K562 (cell line): ENCODE data around the gene FYB1.

Experiments used
- ASH1L ChIP-seq: fragments of 450-650 bp; IDR thresholded peaks from 2 replicates; pipeline ENCODE4 v1.6.1; 2018; ENCODE audit warnings: borderline replicate concordance, mild to moderate bottlenecking, low read depth; ENCODE audit not compliant: partially characterized antibody
- CBX2 ChIP-seq: fragments of 200-600 bp; sonication (generic); IDR thresholded peaks from one replicate; pipeline ENCODE4 v1.6.1; 2012; ENCODE audit warnings: mild to moderate bottlenecking, low read length, inconsistent platforms; ENCODE audit not compliant: insufficient read depth, poor library complexity, severe bottlenecking
- COPS2 ChIP-seq: fragments of 450-650 bp; conservative IDR thresholded peaks from 2 replicates; pipeline ENCODE4 v1.6.1; 2016; ENCODE audit warnings: mild to moderate bottlenecking, moderate library complexity
- E2F1 ChIP-seq: sonication (generic); formaldehyde crosslinking; IDR thresholded peaks from 2 replicates; pipeline ENCODE4 v1.8.1; 2023; ENCODE audit warnings: mild to moderate bottlenecking, missing genetic modification reagents, moderate library complexity
- EP300 ChIP-seq: IDR thresholded peaks from 2 replicates; pipeline ENCODE4 v1.6.1; 2012; ENCODE audit warnings: low read length, improper control_type of control experiment
- GABPA ChIP-seq: fragments of 200-800 bp; sonication (Bioruptor generic); conservative IDR thresholded peaks from 2 replicates; pipeline ENCODE4 v1.6.1; 2016; ENCODE audit warnings: low read depth, missing genetic modification characterization, missing compliant biosample characterization
- GABPB2 ChIP-seq: fragments of 250-450 bp; sonication (Bioruptor Pico); conservative IDR thresholded peaks from 2 replicates; pipeline ENCODE4 v1.5.1; 2021; ENCODE audit warnings: mild to moderate bottlenecking
- MYC ChIP-seq, 2 experiments: fragments of 250-450 bp in 1 of 2; sonication (Bioruptor Pico) in 1 of 2; IDR thresholded peaks; 2 replicates each; pipeline versions ENCODE4 v1.5.1 to v1.6.1; 2012 to 2021; ENCODE audit warnings: low read depth in 2 of 2, borderline replicate concordance in 1 of 2, improper control_type of control experiment in 1 of 2, low read length in 1 of 2, mild to moderate bottlenecking in 1 of 2, moderate library complexity in 1 of 2
- NFE2 ChIP-seq: IDR thresholded peaks from 2 replicates; pipeline ENCODE4 v1.6.1; 2014; ENCODE audit warnings: antibody characterized with exemption, low read depth
- NR2C2 ChIP-seq, 2 experiments: fragments of 200-800 bp in 1 of 2; sonication (Bioruptor generic) in 1 of 2; sonication (generic) in 1 of 2; formaldehyde crosslinking in 1 of 2; IDR thresholded peaks; 2 replicates each; pipeline versions ENCODE4 v1.6.1 to v1.8.0; 2016 to 2022; ENCODE audit warnings: mild to moderate bottlenecking in 1 of 2, missing compliant biosample characterization in 1 of 2, missing genetic modification characterization in 1 of 2, missing genetic modification reagents in 1 of 2
- POLR2G ChIP-seq: fragments of 200-400 bp; formaldehyde crosslinking; IDR thresholded peaks from 2 replicates; pipeline ENCODE4 v1.6.1; 2017; ENCODE audit warnings: low read depth, mild to moderate bottlenecking, antibody characterized with exemption, low read length, moderate library complexity
- PPARD ChIP-seq: fragments of 250-450 bp; sonication (Bioruptor Pico); IDR thresholded peaks from 2 replicates; pipeline ENCODE4 v1.8.0; 2022; ENCODE audit warnings: inconsistent platforms, mild to moderate bottlenecking, moderate library complexity
- YY1 ChIP-seq, 3 experiments: IDR thresholded peaks; 2 replicates each; pipeline ENCODE4 v1.6.1; 2011; ENCODE audit warnings: low read length in 2 of 3, mild to moderate bottlenecking in 2 of 3, moderate library complexity in 2 of 3, borderline replicate concordance in 1 of 3, control low read depth in 1 of 3, low read depth in 1 of 3; ENCODE audit not compliant: insufficient read depth in 3 of 3, insufficient replicate concordance in 2 of 3, control insufficient read depth in 1 of 3, insufficient read length in 1 of 3; ENCODE audit errors: extremely low read depth in 1 of 3
- ZBTB8A ChIP-seq: fragments of 450-650 bp; IDR thresholded peaks from 2 replicates; pipeline ENCODE4 v1.6.1; 2018; ENCODE audit warnings: mild to moderate bottlenecking, moderate library complexity; ENCODE audit not compliant: partially characterized antibody

DNA sequence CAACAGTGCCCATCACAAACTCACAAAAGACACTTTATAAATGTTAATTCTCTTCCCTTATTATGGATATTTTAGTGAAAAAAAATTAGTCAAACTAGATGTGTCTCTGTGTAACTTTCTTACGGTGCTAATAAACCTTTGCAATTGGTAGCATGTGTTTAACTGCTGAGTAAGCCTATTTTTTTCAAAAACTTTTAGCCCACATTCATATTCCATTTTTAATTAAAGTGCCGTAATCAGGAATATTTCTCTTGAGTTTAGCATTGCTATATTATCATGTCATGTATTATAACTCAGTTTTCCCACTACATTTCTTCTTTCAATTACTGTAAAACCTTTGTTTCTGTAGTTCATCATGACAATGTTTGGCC is 51.4 kb downstream of the FYB1 start:
- TF ChIP-seq EP300 (no peak), ASH1L (no peak), ZBTB8A (no peak), MYC (IDR thresholded peaks at IDR 0.05; ENCODE audit: low read depth, low read length) (no peak), MYC (CRISPR knock-in tag; IDR thresholded peaks at IDR 0.05; ENCODE audit: borderline replicate concordance, low read depth) (no peak), NFE2 (no peak), YY1 (IDR thresholded peaks at IDR 0.05; ENCODE audit: borderline replicate concordance in 1 of 3, control insufficient read depth in 1 of 3, extremely low read depth in 1 of 3, insufficient read depth in 3 of 3, insufficient read length in 1 of 3, insufficient replicate concordance in 2 of 3, low read depth in 1 of 3, low read length in 2 of 3) (no peak), PPARD (CRISPR knock-in tag) (no peak), POLR2G (no peak), CBX2 (no peak), COPS2 (no peak), GABPA (tag) (no peak), E2F1 (CRISPR knock-in tag) (no peak), NR2C2 (CRISPR knock-in tag; IDR thresholded peaks at IDR 0.05) (no peak), NR2C2 (tag; IDR thresholded peaks at IDR 0.05) (no peak), GABPB2 (CRISPR knock-in tag) (no peak)
